Psoas muscle (tissue), 8 donors: ENCODE measurements around the gene KRTAP2-2. TPM values are rescaled to one million over a fixed set of nuclear protein-coding genes. Genes with fewer than 3 reads are reported as not detected.
"Not testable (repeated sequence)": the region's sequence is repeated elsewhere in the genome, so short reads cannot be mapped to it uniquely, and the experiment has no call there.

Experiments used
- ATAC-seq, 4 donors: fragments of 200-7000 bp; cut with Tn5 transposase; one replicate each; pipeline ENCODE4 v1.9.1; 2020; ENCODE audit warnings: moderate library complexity in 3 of 4, mild to moderate bottlenecking in 2 of 4
- DNase-seq, 2 donors: peaks; one replicate each; pipeline ENCODE4 v3.0.0-alpha.2; 2020
- H3K27ac ChIP-seq: fragments of 200-600 bp; one replicate; pipeline ENCODE4 v1.8.0; 2022
- H3K27me3 ChIP-seq, 3 donors: fragments of 200-600 bp in 1 of 3; one replicate each; pipeline versions ENCODE4 v1.6.1 to v1.8.0; 2013 to 2022; ENCODE audit warnings: low read length in 2 of 3, mild to moderate bottlenecking in 2 of 3, moderate library complexity in 1 of 3; ENCODE audit not compliant: insufficient read depth in 3 of 3
- H3K36me3 ChIP-seq, 2 donors: fragments of 200-600 bp in 1 of 2; one replicate each; pipeline versions ENCODE4 v1.6.1 to v1.8.0; 2013 to 2022; ENCODE audit warnings: low read depth in 1 of 2, mild to moderate bottlenecking in 1 of 2, moderate library complexity in 1 of 2; ENCODE audit not compliant: insufficient read depth in 1 of 2
- H3K4me1 ChIP-seq: fragments of 200-600 bp; one replicate; pipeline ENCODE4 v1.8.0; 2022
- H3K4me3 ChIP-seq: fragments of 200-600 bp; one replicate; pipeline ENCODE4 v1.8.0; 2022; ENCODE audit warnings: mild to moderate bottlenecking
- H3K9me3 ChIP-seq: fragments of 200-600 bp; one replicate; pipeline ENCODE4 v1.8.0; 2022
- WGBS, 3 donors: extraction: QIAGEN DNeasy Blood & Tissue Kit; methylation state at CpG; one replicate each; pipeline versions ENCODE4 v1.1.6 to v1.1.7; 2013; 5-methylcytosine and 5-hydroxymethylcytosine counted together
- intact Hi-C, 2 donors: fragments of 100-400 bp; cut with DNase I; formaldehyde crosslinking; loops; one replicate each; pipeline versions ENCODE4 v1.11.0 to v1.14.2; 2022
- polyA plus RNA-seq, 3 donors: library from polyadenylated mRNA; stranded (reverse); fragments of 200-250 nt; gene quantifications; one replicate each; pipeline ENCODE4 v1.2.3, GENCODE V29; 2013
- total RNA-seq, 4 donors: library from RNA; stranded (reverse); fragmentation: NEBNext Ultra II Directional in 2 of 4; extraction: Animal tissue kit (Norgen Biotek cat#: 25700) in 2 of 4; gene quantifications; one replicate each; pipeline versions ENCODE4 v1.2.1 to v1.2.4, GENCODE V29; 2021 to 2023
- TF ChIP-seq, protein P1 (sequence below): fragments of 200-600 bp; IDR thresholded peaks from one replicate; pipeline ENCODE4 v1.8.0; 2022; ENCODE audit warnings: antibody characterized with exemption
- donor health status: healthy with polysubstance abuse.
- donor health status: DM: no; HTN: no; CAD: no; lungs with moderate emphysema.
- donor health status: Bipolar disorder and iron deficiency.
- donor health status: healthy.
- donor health status: DM: yes; HTN: yes; CAD: no.
- donor health status: DM: no; HTN: no; CAD: no.
- donor health status: DM: no; HTN: no; CAD: no.
- donor health status: DM: yes; HTN: yes; CAD: no.

KRTAP2-2 gene
- total and polyA plus RNA-seq, 7 donors = not detected

- no peaks in the 10 kb centered on the region for H3K4me1 ChIP-seq
- intact Hi-C loops = no loop called here
- no peak overlapping the region for H3K27ac ChIP-seq
- H3K4me3 ChIP-seq = no peak overlapping the region
- 74 to 86% (median 80%) methylated on average over 5 to 6 of the region's 6 CpGs for WGBS, 3 donors
- H3K27me3 ChIP-seq = peaks cover 0 to 6% (median 1%) of the 10 kb centered on the region in 3 donors
- DNase-seq (no peak), ATAC-seq (no peak)
- TF ChIP-seq, protein P1, sequence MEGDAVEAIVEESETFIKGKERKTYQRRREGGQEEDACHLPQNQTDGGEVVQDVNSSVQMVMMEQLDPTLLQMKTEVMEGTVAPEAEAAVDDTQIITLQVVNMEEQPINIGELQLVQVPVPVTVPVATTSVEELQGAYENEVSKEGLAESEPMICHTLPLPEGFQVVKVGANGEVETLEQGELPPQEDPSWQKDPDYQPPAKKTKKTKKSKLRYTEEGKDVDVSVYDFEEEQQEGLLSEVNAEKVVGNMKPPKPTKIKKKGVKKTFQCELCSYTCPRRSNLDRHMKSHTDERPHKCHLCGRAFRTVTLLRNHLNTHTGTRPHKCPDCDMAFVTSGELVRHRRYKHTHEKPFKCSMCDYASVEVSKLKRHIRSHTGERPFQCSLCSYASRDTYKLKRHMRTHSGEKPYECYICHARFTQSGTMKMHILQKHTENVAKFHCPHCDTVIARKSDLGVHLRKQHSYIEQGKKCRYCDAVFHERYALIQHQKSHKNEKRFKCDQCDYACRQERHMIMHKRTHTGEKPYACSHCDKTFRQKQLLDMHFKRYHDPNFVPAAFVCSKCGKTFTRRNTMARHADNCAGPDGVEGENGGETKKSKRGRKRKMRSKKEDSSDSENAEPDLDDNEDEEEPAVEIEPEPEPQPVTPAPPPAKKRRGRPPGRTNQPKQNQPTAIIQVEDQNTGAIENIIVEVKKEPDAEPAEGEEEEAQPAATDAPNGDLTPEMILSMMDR = no peak
- no peaks in the 10 kb centered on the region for H3K9me3 ChIP-seq
- no peaks in the 10 kb centered on the region for H3K36me3 ChIP-seq
These were observed 43.5 kb upstream of the KRTAP2-2 start for GRCh38 chr17:41098481-41098880.

- TF ChIP-seq, protein P1 = no peak
- H3K27me3 ChIP-seq = peaks cover 0 to 4% (median 1%) of the 10 kb centered on the region in 3 donors
- no peaks in the 10 kb centered on the region for H3K36me3 ChIP-seq
These were observed 43.0 kb upstream of the KRTAP2-2 start, which contains the start of gene KRTAP4-8 for GRCh38 chr17:41098042-41098441. Gene KRTAP4-8 (minus strand): TSS chr17:41098142. CDS start chr17:41098084, 58 bp downstream.

DNA sequence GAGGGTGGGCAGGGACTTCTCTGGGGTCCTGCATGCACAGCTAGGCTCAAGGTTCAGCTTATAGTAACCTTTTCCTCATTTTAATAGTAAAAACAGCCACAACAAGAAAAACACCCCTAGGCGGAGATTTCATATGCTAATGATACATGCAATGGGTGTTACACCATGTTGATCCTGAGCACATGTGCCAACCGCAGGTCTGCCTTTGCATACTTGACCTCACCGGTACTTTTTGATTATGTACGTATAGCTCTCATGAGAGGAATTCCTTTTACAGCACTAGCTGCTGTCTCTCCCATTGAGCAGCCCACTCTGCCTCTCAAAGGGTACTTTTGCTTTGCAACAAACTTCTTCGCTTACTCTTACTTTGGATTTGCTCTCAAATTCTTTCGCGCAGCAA is 41.0 kb upstream of the KRTAP2-2 start:
- Histone ChIP-seq H3K4me1 (no peaks in the 10 kb centered on the region), H3K9me3 (no peaks in the 10 kb centered on the region), H3K36me3 (no peaks in the 10 kb centered on the region), H3K4me3 (no peak overlapping the region), H3K27ac (no peak overlapping the region), H3K27me3 (peaks cover 0 to 4% (median 1%) of the 10 kb centered on the region in 3 donors)
- DNase-seq (no peak), ATAC-seq (no peak)
- TF ChIP-seq, protein P1 = no peak
- WGBS, 3 donors = 82 to 86% (median 83%) methylated on average over 7 of the region's 7 CpGs
- intact Hi-C loops = no loop called here

More at GRCh38 chr17:41098042-41098441, 43.0 kb upstream of the KRTAP2-2 start, which contains the start of gene KRTAP4-8:
- intact Hi-C loops = no loop called here
- WGBS, 3 donors = 72 to 76% (median 73%) methylated on average over 4 of the region's 4 CpGs
- H3K4me3 ChIP-seq = no peak within 1 kb of the TSS
- DNase-seq = no peak
- no peak for ATAC-seq
- H3K9me3 ChIP-seq = no peaks in the 10 kb centered on the region
- H3K4me1 ChIP-seq = no peaks in the 10 kb centered on the region
- no peak within 1 kb of the TSS for H3K27ac ChIP-seq

DNA sequence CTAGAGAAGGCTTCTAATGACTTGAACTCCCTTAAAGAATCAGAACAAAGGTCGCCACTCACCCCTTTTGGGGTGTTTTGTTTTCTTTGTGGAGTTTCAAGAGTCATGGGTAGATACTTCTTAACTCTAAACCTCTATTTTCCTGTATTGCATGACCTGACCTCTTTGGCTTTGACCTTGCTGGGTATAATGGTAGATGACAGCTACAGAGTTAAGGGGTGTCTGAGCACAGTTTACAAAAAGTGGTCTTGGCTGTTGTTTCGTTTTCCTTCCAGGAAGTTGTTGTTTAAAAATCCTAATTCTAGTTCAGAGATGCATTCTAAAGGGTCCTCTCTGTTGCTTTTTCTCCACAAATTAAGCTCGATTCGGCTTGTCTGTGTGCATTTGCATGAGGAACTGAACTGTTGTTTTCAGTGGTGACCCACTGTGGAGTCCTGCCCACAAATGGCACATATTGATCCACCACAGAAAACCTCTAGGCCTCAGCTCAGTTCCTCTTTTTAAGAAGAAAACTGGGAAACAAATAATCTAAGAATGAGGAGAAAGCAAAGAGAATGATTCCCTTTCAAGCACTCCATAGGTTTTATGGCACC is 33.8 kb upstream of the KRTAP2-2 start:
- not testable (repeated sequence) for ATAC-seq

DNA sequence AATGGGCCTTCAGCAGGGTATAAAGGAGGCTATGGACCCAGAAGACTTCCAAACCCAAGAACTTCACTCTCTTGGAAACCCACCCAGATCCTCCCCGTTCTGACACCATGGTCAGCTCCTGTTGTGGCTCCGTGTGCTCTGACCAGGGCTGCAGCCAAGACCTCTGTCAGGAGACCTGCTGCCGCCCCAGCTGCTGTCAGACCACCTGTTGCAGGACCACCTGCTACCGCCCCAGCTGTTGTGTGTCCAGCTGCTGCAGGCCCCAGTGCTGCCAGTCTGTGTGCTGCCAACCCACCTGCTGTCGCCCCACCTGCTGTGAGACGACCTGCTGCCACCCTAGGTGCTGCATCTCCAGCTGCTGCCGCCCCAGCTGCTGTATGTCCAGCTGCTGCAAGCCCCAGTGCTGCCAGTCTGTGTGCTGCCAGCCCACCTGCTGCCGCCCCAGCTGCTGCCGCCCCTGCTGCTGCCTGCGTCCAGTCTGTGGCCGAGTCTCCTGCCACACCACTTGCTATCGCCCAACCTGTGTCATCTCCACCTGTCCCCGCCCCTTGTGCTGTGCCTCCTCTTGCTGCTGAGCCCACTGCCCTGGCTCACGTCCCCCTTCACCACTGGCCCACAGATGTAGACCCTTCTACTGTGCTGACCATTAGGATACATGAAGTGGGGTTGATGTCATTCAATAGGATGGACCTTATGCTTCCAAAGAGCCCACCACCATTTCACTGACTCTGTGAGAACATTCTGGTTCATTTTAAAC is 29.2 kb upstream of the KRTAP2-2 start, which contains the start of gene KRTAP4-7:
Gene KRTAP4-7, plus strand, starts transcription at position 51 of the 757 bp plus-strand sequence. Its CDS starts 57 bp downstream, at position 108.
- DNase-seq, H3K9me3 ChIP-seq, H3K27ac ChIP-seq, H3K27me3 ChIP-seq, intact Hi-C loops, H3K36me3 ChIP-seq, H3K4me1 ChIP-seq, ATAC-seq, H3K4me3 ChIP-seq: not testable (repeated sequence)
- 70 to 79% (median 71%) methylated on average over 5 to 14 of the region's 14 CpGs for WGBS, 3 donors

More for the DNA sequence above, 33.8 kb upstream of the KRTAP2-2 start:
- WGBS, 3 donors = 51 to 67% (median 64%) methylated on average over 4 of the region's 4 CpGs
- H3K27me3 ChIP-seq, intact Hi-C loops, H3K27ac ChIP-seq, H3K4me1 ChIP-seq, H3K36me3 ChIP-seq, H3K4me3 ChIP-seq, H3K9me3 ChIP-seq, DNase-seq: not testable (repeated sequence)

DNA sequence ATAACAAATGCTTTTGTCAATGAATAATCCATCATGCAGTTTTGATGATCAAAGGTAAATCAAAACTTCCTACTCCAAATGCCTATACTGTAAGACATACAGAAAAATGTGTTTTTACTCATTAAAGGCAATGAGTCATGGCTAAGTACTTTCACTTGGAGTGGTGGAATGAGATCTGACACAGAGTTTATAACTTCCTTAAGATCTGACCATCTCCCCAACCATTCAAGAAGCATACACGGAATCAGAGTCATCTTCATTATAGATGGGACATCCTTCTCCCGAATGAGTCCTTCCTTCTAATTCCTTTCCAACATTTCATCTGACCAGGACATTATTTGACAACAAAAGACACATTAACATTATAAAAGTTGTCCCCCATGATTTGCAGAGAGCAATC is 28.4 kb upstream of the KRTAP2-2 start:
- ATAC-seq, H3K27ac ChIP-seq, intact Hi-C loops, H3K4me1 ChIP-seq, H3K9me3 ChIP-seq, H3K27me3 ChIP-seq, H3K4me3 ChIP-seq, DNase-seq, H3K36me3 ChIP-seq: not testable (repeated sequence)
- 77 to 81% (median 77%) methylated on average over 2 of the region's 2 CpGs for WGBS, 3 donors
